Right ventricle myocardium inferior (tissue), 1 donor: Measurements from ENCODE around the gene ETNK2. TPM values are rescaled to one million over a fixed set of nuclear protein-coding genes. Genes with fewer than 3 reads are reported as not detected.

Source experiments
- ATAC-seq: fragments of 200-7000 bp; cut with Tn5 transposase; one replicate; pipeline ENCODE4 v1.9.1; 2020; ENCODE audit warnings: mild to moderate bottlenecking, moderate library complexity
- DNase-seq: peaks from one replicate; pipeline ENCODE4 v3.0.0; 2021; ENCODE audit errors: missing footprints
- intact Hi-C: fragments of 100-400 bp; cut with DNase I; formaldehyde crosslinking; loops from one replicate; pipeline ENCODE4 v1.11.0; 2022
- long read RNA-seq: library from polyadenylated mRNA; unstranded; transcript quantifications from one replicate; pipeline ENCODE4 v2.0.0, GENCODE V29; 2021
- total RNA-seq: library from RNA; stranded (reverse); fragmentation: NEBNext Ultra II Directional; extraction: Animal tissue kit (Norgen Biotek cat#: 25700); gene quantifications from one replicate; pipeline ENCODE4 v1.2.1, GENCODE V29; 2021
- donor health status: DM: no; HTN: yes; CAD: no; lungs with severe emphysema.

ETNK2 gene
- 5.3 TPM for total RNA-seq
- long read RNA-seq, partial matches to known transcripts: 0 of 5 reads
- long read RNA-seq, other reads (novel, unspliced or antisense): 1 of 5 reads

GRCh38 chr1:204151552-204152309 lies at the start of gene ETNK2:
Gene ETNK2 (minus strand): TSS chr1:204152044. CDS start chr1:204151852, 192 bp downstream.
- intact Hi-C loops: no loop called here
- ATAC-seq (peak; percentile 38), DNase-seq (no peak)

DNA sequence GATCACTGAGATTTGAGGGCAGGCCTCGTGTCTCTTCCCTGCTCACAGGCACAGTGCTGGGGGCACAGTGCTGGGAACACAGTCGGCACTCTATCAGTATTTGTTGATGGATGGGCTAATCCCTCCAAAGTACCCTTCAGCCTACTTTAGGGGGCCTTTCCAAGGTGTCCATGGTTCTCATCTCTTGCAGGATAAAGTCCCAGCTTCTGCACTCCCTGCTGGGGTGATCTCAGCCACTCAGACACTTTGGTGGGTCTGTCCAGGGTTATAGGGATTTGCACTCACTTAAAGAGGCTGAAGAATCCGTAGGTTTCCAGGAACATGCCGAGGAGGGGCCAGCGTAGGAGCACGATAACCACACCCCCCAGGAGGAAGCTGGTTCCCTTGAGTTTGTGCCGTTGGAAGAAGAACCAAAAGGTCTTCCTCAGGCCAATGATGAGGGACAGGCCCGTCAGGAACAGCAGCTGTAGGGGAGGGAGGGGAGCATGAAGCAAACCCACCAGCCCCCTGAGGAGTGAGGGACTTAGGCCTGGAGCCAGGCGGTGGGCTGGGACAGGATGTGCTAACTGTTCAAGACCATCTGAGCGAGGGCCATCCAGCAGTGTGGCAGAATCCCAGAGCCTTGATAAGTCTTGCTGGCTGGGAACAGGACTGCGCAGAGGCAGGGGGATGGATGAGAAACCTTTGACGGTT lies 49.6 kb upstream of the ETNK2 start:
- ATAC-seq: no peak
- DNase-seq: no peak
- intact Hi-C loops: no loop called here

DNA sequence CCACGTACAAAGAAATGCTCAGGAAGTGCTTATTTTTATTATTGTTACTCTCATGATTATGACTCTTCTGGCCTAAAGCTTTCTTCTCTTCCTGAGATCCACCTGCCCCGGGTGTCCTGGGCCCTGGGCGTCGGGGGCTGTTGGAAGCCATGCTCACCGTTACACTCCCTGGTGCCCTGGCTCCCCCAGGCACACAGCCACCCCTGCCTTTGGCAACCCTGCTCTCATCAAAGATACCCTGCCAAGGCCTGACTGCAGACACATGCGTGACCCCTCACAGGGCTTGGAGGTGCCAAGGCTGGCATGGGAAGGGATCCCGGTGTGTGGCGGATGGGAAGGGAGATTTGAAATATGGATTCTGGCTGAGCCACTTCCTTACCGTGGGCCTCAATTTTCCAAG lies 47.7 kb upstream of the ETNK2 start:
- intact Hi-C loops: no loop called here
- peak; percentile 49 for ATAC-seq
- no peak for DNase-seq

- ATAC-seq (peak; percentile 83), DNase-seq (no peak)
- intact Hi-C loops: no loop called here
These were observed 46.8 kb upstream of the ETNK2 start for GRCh38 chr1:204198348-204199340.

GRCh38 chr1:204197068-204197467 lies 45.2 kb upstream of the ETNK2 start:
- DNase-seq: no peak
- no peak for ATAC-seq
- intact Hi-C loops: no loop called here

DNA sequence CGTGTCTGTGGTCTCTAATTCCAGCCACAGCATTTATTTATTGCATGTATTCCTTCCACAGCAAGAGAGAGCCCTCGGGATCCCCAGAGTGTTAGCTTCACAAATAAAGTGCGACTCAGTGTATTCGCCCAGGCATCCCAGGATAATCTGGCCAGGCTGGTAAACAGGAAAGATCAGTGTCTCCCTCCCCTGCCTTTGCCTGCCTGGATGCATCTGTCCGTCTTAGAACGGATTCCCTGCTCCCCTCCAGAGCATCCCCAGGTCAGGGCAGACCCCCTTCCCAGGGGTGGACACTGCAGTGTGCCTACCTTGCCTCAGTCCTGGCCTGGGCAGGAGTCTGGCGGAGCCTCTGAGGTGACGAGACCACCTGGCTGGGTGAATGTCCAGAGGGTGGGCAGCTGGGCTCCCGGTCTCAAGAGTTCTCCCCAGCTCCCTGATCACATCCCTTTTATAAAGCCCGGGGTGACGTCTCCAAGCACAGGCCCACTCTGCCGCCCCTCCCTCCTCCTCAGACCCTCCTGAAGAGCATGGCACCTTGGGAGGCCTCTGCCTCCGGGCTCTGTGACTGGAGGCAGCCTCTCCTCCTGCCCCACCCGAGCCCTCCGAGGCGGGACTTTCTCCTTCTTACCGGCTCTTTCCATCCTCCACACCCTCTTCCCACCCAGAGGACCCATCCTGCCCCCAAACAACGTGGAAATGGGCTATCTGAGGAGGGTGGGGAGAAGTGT lies 44.4 kb upstream of the ETNK2 start, which contains the start of gene KISS1:
Gene KISS1 (minus strand): TSS at position 424 of the 728 bp plus-strand sequence. CDS start 3,615 bp downstream, outside the sequence.
- ATAC-seq (no peak), DNase-seq (no peak)
- intact Hi-C loops: no loop called here

DNA sequence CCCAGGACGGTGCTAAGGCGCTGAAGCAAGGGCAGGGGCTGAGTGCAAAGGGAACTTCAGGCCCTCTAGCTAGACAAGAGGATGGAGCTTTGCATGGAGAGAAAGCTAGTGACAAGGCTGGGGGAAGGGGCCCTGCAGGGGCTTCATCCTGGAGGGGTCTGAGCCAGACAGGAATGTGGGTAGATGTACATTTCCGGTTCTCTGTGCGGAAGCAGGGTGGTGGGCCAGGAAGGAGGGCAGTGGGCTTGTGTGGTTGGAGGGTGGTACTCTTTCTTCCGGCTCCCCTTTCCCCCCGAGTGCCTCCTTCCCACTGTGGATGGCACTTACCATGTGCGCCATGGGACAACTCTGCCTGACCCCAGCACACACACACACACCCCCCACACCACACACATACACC lies 42.9 kb upstream of the ETNK2 start:
- ATAC-seq: no peak
- intact Hi-C loops: no loop called here
- no peak for DNase-seq

DNA sequence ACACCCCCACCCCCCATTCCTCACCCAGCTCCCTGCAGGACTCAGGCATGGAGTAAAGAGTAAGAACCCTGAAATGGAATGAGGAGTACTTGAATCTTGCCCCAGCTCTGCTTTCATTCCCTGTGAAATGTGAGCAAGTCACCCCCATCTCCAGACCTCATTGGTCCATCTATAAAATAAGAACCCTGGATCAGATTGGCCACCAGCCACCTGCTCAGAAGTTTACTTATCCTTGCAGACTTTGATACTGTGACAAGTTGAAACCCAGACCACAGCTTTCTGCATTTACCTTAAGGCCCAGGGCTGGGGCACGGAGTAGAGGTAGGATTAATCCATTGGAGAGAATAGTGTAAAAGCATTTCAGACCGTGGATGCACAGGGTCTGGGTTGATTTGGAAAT lies 42.2 kb upstream of the ETNK2 start:
- intact Hi-C loops: no loop called here
- no peak for DNase-seq

DNA sequence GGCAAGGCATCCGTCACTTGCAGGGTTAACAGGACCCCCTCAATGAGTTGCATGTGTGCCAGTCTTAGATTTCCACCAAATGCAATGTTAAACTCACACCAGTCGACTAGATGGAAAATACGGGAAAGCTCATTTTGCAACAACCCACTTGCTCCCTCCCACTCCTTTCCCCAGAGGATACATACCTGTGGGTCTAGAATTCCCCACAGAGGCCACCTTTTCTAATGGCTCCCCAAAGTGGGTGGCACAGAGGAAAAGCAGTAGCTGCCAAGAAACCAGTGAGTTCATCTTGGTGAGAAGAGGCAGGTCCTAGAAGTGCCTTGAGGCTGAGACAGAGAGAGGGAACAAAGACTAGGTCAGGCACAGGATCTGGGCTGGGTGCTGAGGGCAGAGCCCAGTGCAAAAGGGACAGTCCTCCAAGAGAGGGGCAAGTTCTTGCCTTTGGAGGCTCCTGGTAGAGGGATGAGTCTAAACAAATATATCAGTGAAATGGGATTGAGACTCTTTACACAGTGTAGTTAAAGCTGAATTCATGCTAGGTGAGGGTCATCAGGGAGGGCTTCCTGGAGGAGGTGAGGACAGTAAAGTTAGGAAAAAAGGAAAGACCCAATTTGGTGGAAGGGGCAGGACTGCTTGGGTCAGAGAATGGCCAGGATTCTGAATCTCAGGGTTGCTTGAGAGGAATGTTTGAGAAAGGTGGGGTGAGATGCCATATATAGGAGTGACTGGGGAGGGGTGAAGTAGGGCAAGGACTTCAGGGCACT lies 40.9 kb upstream of the ETNK2 start:
- ATAC-seq: no peak
- intact Hi-C loops: no loop called here
- no peak for DNase-seq

More for the DNA sequence above, 42.2 kb upstream of the ETNK2 start:
- no peak for ATAC-seq

- DNase-seq: no peak
- intact Hi-C loops: no loop called here
- ATAC-seq: no peak
These were observed 40.2 kb upstream of the ETNK2 start for GRCh38 chr1:204192046-204192445.

GRCh38 chr1:204191456-204191855 lies 39.6 kb upstream of the ETNK2 start:
- no peak for DNase-seq
- intact Hi-C loops: no loop called here
- no peak for ATAC-seq

GRCh38 chr1:204190212-204191211 lies 38.7 kb upstream of the ETNK2 start:
- DNase-seq (no peak), ATAC-seq (peak; percentile 60)
- intact Hi-C loops: no loop called here

GRCh38 chr1:204188959-204189639 lies 37.3 kb upstream of the ETNK2 start:
- DNase-seq: no peak
- no peak for ATAC-seq
- intact Hi-C loops: no loop called here

DNA sequence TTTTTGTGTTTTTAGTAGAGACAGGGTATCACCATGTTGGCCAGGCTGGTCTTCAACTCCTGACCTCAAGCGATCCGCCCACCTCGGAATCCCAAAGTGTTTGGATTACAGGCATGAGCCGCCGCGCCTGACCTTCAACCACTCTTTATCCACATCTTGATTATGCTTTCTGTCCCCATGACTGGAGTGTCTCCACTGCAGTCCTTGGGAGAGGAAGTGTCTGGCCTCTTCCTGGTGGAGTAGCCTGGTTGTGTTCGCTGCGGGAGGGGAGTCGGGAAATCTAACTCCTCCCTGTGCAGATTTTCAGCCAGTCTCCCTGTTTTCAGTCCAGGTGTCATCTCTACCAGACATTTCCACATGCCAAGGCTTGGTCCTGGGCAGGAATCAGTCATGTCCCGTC lies 34.8 kb upstream of the ETNK2 start:
- ATAC-seq: no peak
- intact Hi-C loops: no loop called here
- DNase-seq: no peak

DNA sequence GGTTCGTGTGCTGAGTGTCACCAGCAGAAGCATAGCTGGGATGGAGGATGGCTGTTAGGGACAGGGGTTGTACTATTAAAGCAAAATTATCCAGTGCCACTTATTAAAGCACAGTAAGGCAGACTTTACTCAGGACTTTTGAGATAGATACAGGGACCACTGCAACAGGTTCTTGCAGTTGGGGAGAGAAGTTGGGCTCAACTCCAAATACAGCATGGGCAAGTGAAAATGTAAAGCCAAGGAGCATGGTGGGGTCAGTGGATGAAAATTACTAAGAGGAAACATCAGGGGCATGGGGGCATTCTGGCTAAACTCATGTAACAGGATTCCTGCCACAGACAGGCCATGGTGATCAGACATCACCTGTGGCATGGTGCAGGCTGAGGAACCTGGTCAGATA lies 29.3 kb upstream of the ETNK2 start:
- intact Hi-C loops: no loop called here
- ATAC-seq: no peak
- no peak for DNase-seq

DNA sequence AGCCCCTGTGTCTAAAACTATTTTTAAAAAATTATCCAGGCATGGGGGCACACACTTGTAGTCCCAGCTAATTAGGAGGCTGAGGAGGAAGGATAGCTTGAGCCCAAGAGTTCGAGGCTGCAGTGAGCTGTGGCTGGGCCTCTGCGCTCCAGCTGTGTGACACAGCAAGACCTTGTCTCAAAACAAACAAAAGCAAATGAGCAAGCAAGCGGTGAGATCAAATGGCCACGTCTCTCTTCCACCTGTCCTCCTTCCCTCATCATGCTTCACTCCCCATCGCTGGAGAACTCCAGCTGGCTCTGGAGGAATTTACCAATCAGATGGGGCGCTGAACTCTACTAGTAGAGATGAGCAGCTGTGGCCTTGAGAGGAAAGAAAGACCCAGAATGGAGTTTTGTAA lies 28.3 kb upstream of the ETNK2 start:
- no peak for ATAC-seq
- intact Hi-C loops: no loop called here
- no peak for DNase-seq
